Stimulated activated CD8-positive, alpha-beta memory T cell treated with anti-CD3 and anti-CD28 coated beads, Interleukin-12 subunit alpha, Interleukin-12 subunit beta, amount 100 ng/mL, for 4 hours (primary cell): ENCODE data around the gene GALNT15.

Experiments
- DNase-seq: peaks from one replicate; pipeline ENCODE4 v3.0.0-alpha.2; 2020; ENCODE audit warnings: low read depth

GALNT15 gene

GRCh38 chr3:16187213-16187790, 12.8 kb downstream of the GALNT15 start:
- no peak for DNase-seq

- DNase-seq: no peak
Measured at GRCh38 chr3:16188071-16188470, 13.6 kb downstream of the GALNT15 start.

- DNase-seq: no peak
Measured at GRCh38 chr3:16189201-16189600, 14.7 kb downstream of the GALNT15 start.

GRCh38 chr3:16190704-16191103, 16.2 kb downstream of the GALNT15 start:
- no peak for DNase-seq

GRCh38 chr3:16191591-16191990, 17.1 kb downstream of the GALNT15 start:
- DNase-seq: no peak

- DNase-seq: no peak
Measured at GRCh38 chr3:16192176-16192811, 17.8 kb downstream of the GALNT15 start.

GRCh38 chr3:16198427-16198826, 23.9 kb downstream of the GALNT15 start:
- no peak for DNase-seq

GRCh38 chr3:16199769-16200168, 25.3 kb downstream of the GALNT15 start:
- DNase-seq: no peak

- no peak for DNase-seq
Measured at GRCh38 chr3:16200411-16200810, 25.9 kb downstream of the GALNT15 start.

GRCh38 chr3:16203031-16203430, 28.6 kb downstream of the GALNT15 start:
- no peak for DNase-seq

- DNase-seq: no peak
Measured at GRCh38 chr3:16203671-16204629, 29.5 kb downstream of the GALNT15 start.

- no peak for DNase-seq
Measured at GRCh38 chr3:16204751-16205150, 30.3 kb downstream of the GALNT15 start.

- DNase-seq: no peak
Measured at GRCh38 chr3:16205156-16205870, 30.8 kb downstream of the GALNT15 start.

- no peak for DNase-seq
Measured at GRCh38 chr3:16207031-16207430, 32.6 kb downstream of the GALNT15 start.

- no peak for DNase-seq
Measured at GRCh38 chr3:16211176-16211904, 36.9 kb downstream of the GALNT15 start.

- no peak for DNase-seq
Measured at GRCh38 chr3:16214366-16214765, 39.9 kb downstream of the GALNT15 start.

- no peak for DNase-seq
Measured at GRCh38 chr3:16216373-16216935, 42.0 kb downstream of the GALNT15 start.

GRCh38 chr3:16219777-16220176, 45.3 kb downstream of the GALNT15 start:
- DNase-seq: no peak

GRCh38 chr3:16221990-16222389, 47.5 kb downstream of the GALNT15 start:
- DNase-seq: no peak

GRCh38 chr3:16222547-16222946, 48.1 kb downstream of the GALNT15 start:
- no peak for DNase-seq

GRCh38 chr3:16224325-16224724, 49.8 kb downstream of the GALNT15 start:
- no peak for DNase-seq
